K562 (cell line): ENCODE measurements around the gene WFIKKN1. TPM values are rescaled to one million over a fixed set of nuclear protein-coding genes. Genes with fewer than 3 reads are reported as not detected.

Experiments used
- ADNP ChIP-seq: fragments of 200-800 bp; sonication (Bioruptor generic); IDR thresholded peaks from 2 replicates; pipeline ENCODE4 v1.6.1; 2016; ENCODE audit warnings: missing genetic modification characterization, missing compliant biosample characterization
- ARID1B ChIP-seq: fragments of 450-650 bp; IDR thresholded peaks from 2 replicates; pipeline ENCODE4 v1.6.1; 2016; ENCODE audit warnings: antibody characterized with exemption, mild to moderate bottlenecking, inconsistent platforms
- BHLHE40 ChIP-seq: IDR thresholded peaks from 2 replicates; pipeline ENCODE4 v1.6.1; 2011; ENCODE audit warnings: low read length, improper control_type of control experiment
- BRF2 ChIP-seq: IDR thresholded peaks from 3 replicates; pipeline ENCODE4 v1.6.1; 2011; ENCODE audit warnings: borderline replicate concordance, mild to moderate bottlenecking; ENCODE audit not compliant: insufficient read length, insufficient read depth
- CC2D1A ChIP-seq: fragments of 450-650 bp; IDR thresholded peaks from 2 replicates; pipeline ENCODE4 v1.6.1; 2017; ENCODE audit warnings: mild to moderate bottlenecking
- ETV5 ChIP-seq: sonication (generic); formaldehyde crosslinking; IDR thresholded peaks from 2 replicates; pipeline ENCODE4 v1.4.0; 2020; ENCODE audit warnings: low read depth, mild to moderate bottlenecking, missing genetic modification reagents
- GABPB2 ChIP-seq: fragments of 250-450 bp; sonication (Bioruptor Pico); conservative IDR thresholded peaks from 2 replicates; pipeline ENCODE4 v1.5.1; 2021; ENCODE audit warnings: mild to moderate bottlenecking
- HNRNPUL1 ChIP-seq: fragments of 200-400 bp; formaldehyde crosslinking; IDR thresholded peaks from 2 replicates; pipeline ENCODE4 v1.6.1; 2017; ENCODE audit warnings: low read length
- JUND ChIP-seq, 2 experiments: IDR thresholded peaks; 2 replicates in 1 of 2; 3 replicates in 1 of 2; pipeline ENCODE4 v1.6.1; 2011; ENCODE audit warnings: borderline replicate concordance in 2 of 2, low read depth in 2 of 2, low read length in 2 of 2, improper control_type of control experiment in 1 of 2, missing biosample characterization in 1 of 2, missing genetic modification characterization in 1 of 2, missing genetic modification reagents in 1 of 2
- MAFK ChIP-seq: IDR thresholded peaks from 2 replicates; pipeline ENCODE4 v1.6.1; 2011; ENCODE audit warnings: low read length, improper control_type of control experiment
- MYNN ChIP-seq, 2 experiments: sonication (generic); formaldehyde crosslinking in 1 of 2; IDR thresholded peaks; 2 replicates each; pipeline versions ENCODE4 v1.5.0 to v1.6.1; 2016 to 2020; ENCODE audit warnings: antibody characterized with exemption in 1 of 2, missing genetic modification reagents in 1 of 2
- NFE2L1 ChIP-seq: fragments of 450-650 bp; IDR thresholded peaks from 2 replicates; pipeline ENCODE4 v1.6.1; 2016; ENCODE audit warnings: missing genetic modification characterization, low read depth, mild to moderate bottlenecking, missing compliant biosample characterization, moderate library complexity, borderline replicate concordance
- NKRF ChIP-seq: fragments of 450-650 bp; IDR thresholded peaks from 2 replicates; pipeline ENCODE4 v1.6.1; 2016; ENCODE audit warnings: borderline replicate concordance
- SMARCC2 ChIP-seq: fragments of 450-650 bp; IDR thresholded peaks from 2 replicates; pipeline ENCODE4 v1.6.1; 2017; ENCODE audit warnings: antibody characterized with exemption, moderate library complexity, mild to moderate bottlenecking, low read depth
- SMARCE1 ChIP-seq: fragments of 450-650 bp; IDR thresholded peaks from 2 replicates; pipeline ENCODE4 v1.7.1; 2016; ENCODE audit warnings: mild to moderate bottlenecking
- STAT5A ChIP-seq: IDR thresholded peaks from 2 replicates; pipeline ENCODE4 v1.6.1; 2012; ENCODE audit warnings: low read length, inconsistent platforms, borderline replicate concordance
- ZNF583 ChIP-seq: fragments of 250-450 bp; sonication (Bioruptor Pico); IDR thresholded peaks from 2 replicates; pipeline ENCODE4 v1.4.0; 2020
- ZNF592 ChIP-seq: fragments of 450-650 bp; IDR thresholded peaks from 2 replicates; pipeline ENCODE4 v1.6.1; 2017; ENCODE audit warnings: antibody characterized with exemption, mild to moderate bottlenecking
- ZNF668 ChIP-seq: fragments of 250-450 bp; sonication (Bioruptor Pico); IDR thresholded peaks from 2 replicates; pipeline ENCODE4 v1.8.0; 2022; ENCODE audit warnings: mild to moderate bottlenecking, inconsistent platforms
- polyA plus RNA-seq, 8 experiments: library from polyadenylated mRNA; depleted of rRNA in 4 of 8; stranded (reverse) in 5 of 8; unstranded in 3 of 8; fragments of >200 nt; fragmentation: Nextera tagmentation in 2 of 8; fragmentation: Illumina TruSeq in 1 of 8; extraction: Ambion mirVana in 2 of 8; extraction: Trizol in 1 of 8; gene quantifications; 2 replicates each; pipeline versions ENCODE4 v1.2.1 to v1.2.3, GENCODE V29; 2011 to 2014; ENCODE audit warnings: inconsistent platforms in 1 of 8, missing spikeins in 1 of 8
- total RNA-seq, 7 experiments: library from RNA; depleted of rRNA in 6 of 7; stranded (reverse); fragments of >200 nt in 6 of 7; fragmentation: Illumina TruSeq in 2 of 7; extraction: Trizol in 2 of 7; gene quantifications; 2 replicates each; pipeline versions ENCODE4 v1.2.1 to v1.2.3, GENCODE V29; 2011 to 2021; ENCODE audit warnings: low replicate concordance in 1 of 7
- TF ChIP-seq, protein P1 (sequence below): sonication (generic); formaldehyde crosslinking; IDR thresholded peaks from 2 replicates; pipeline ENCODE4 v1.8.0; 2022; ENCODE audit warnings: missing genetic modification reagents, mild to moderate bottlenecking, moderate library complexity, borderline replicate concordance

WFIKKN1 gene
- total and polyA plus RNA-seq, 9 of the 15 experiments (the other 6 are each of a cell fraction or from before 2014, with no cell fraction given), result 0.14 to 1.1 (median 0.50) TPM; not detected in 4

GRCh38 chr16:626787-627453, 3.9 kb upstream of the WFIKKN1 start (continued):
- TF ChIP-seq BRF2, result no peak
- no peak for TF ChIP-seq NFE2L1 (tag)
- TF ChIP-seq CC2D1A, result no peak
- TF ChIP-seq GABPB2 (CRISPR knock-in tag), result no peak
- TF ChIP-seq NKRF, result no peak
- TF ChIP-seq MAFK, result peak; percentile 61
- TF ChIP-seq, protein P1, sequence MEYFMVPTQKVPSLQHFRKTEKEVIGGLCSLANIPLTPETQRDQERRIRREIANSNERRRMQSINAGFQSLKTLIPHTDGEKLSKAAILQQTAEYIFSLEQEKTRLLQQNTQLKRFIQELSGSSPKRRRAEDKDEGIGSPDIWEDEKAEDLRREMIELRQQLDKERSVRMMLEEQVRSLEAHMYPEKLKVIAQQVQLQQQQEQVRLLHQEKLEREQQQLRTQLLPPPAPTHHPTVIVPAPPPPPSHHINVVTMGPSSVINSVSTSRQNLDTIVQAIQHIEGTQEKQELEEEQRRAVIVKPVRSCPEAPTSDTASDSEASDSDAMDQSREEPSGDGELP (CRISPR knock-in tag), result peak; percentile 47; the same call in 1 of the 2 replicates
- no peak for TF ChIP-seq ETV5 (CRISPR knock-in tag)
- TF ChIP-seq BHLHE40, result peak; percentile 57
- TF ChIP-seq JUND (IDR thresholded peaks at IDR 0.05; ENCODE audit: borderline replicate concordance, low read depth, low read length), result peak; percentile 88
- peak; percentile 50; the same call in 1 of the 3 replicates for TF ChIP-seq JUND (tag; IDR thresholded peaks at IDR 0.05; ENCODE audit: borderline replicate concordance, low read depth, low read length)
- TF ChIP-seq ARID1B, result peak; percentile 86
- no peak for TF ChIP-seq ZNF668 (CRISPR knock-in tag)
- no peak for TF ChIP-seq HNRNPUL1
- TF ChIP-seq ADNP (tag), result no peak
- no peak for TF ChIP-seq STAT5A
- TF ChIP-seq ZNF592, result peak; percentile 65; the same call in 1 of the 2 replicates
- TF ChIP-seq SMARCE1, result peak; percentile 85
- TF ChIP-seq ZNF583 (CRISPR knock-in tag), result no peak
- peak; percentile 44; the same call in 1 of the 2 replicates for TF ChIP-seq SMARCC2
- TF ChIP-seq MYNN (IDR thresholded peaks at IDR 0.05), result peak; percentile 47; the same call in 1 of the 2 replicates
- TF ChIP-seq MYNN (CRISPR knock-in tag; IDR thresholded peaks at IDR 0.05), result no peak
